Effector memory CD4-positive, alpha-beta T cell (primary cell): ENCODE measurements around the gene DCAF12L2.

Experiments used
- DNase-seq, 3 donors: peaks; one replicate each; pipeline ENCODE4 v3.0.0-alpha.2; 2020
- H3K27ac ChIP-seq: 2 replicates; pipeline ENCODE4 v1.7.0; 2013; ENCODE audit warnings: mild to moderate bottlenecking, low read length, moderate library complexity; ENCODE audit not compliant: insufficient read depth, poor library complexity, severe bottlenecking
- H3K27me3 ChIP-seq: replicated peaks from 2 replicates; pipeline ENCODE4 v1.7.0; 2013; ENCODE audit warnings: mild to moderate bottlenecking, low read length; ENCODE audit not compliant: insufficient read depth, control insufficient read depth, poor library complexity, severe bottlenecking
- H3K36me3 ChIP-seq: 2 replicates; pipeline ENCODE4 v1.7.0; 2013; ENCODE audit warnings: mild to moderate bottlenecking, low read length, moderate library complexity; ENCODE audit not compliant: control insufficient read depth, insufficient read depth
- H3K4me1 ChIP-seq: 2 replicates; pipeline ENCODE4 v1.7.0; 2013; ENCODE audit warnings: low read length, mild to moderate bottlenecking; ENCODE audit not compliant: control insufficient read depth, insufficient read depth, poor library complexity, severe bottlenecking
- H3K4me3 ChIP-seq: 2 replicates; pipeline ENCODE4 v1.7.0; 2013; ENCODE audit warnings: low read length, low read depth, mild to moderate bottlenecking; ENCODE audit not compliant: insufficient read depth, poor library complexity, severe bottlenecking
- H3K9me3 ChIP-seq: 2 replicates; pipeline ENCODE4 v1.7.0; 2013; ENCODE audit warnings: mild to moderate bottlenecking, low read length, moderate library complexity; ENCODE audit not compliant: control insufficient read depth

DCAF12L2 gene

DNA sequence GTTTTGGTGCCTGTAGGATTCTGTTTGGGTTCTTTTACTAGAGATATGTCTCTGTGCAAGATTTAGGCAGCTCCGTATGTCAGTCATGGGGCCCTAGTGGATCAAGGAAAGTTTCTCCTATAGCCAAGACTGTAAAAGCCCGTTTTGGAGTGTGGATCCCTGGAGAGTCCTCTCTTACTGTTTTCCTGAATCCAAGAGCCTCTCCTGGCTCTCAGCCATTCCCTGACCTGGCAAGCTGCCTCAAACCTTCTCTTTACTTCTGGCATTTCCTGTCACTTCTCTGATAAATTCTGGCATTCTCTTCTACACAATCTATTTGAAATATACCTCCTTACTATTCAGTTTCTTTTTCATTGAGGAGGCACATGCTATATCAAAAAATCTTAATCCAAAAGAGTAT, 41.4 kb downstream of the DCAF12L2 start:
- DNase-seq, result no peak
- no peaks in the 10 kb centered on the region for H3K9me3 ChIP-seq
- H3K27ac ChIP-seq, result no peak overlapping the region
- H3K4me3 ChIP-seq, result no peak overlapping the region
- H3K36me3 ChIP-seq, result no peaks in the 10 kb centered on the region
- H3K27me3 ChIP-seq, result no peaks in the 10 kb centered on the region
- H3K4me1 ChIP-seq, result no peaks in the 10 kb centered on the region
